Body of pancreas (tissue), 4 donors: Measurements from ENCODE around the gene PLA2G4D.

Source experiments
- CTCF ChIP-seq, 7 experiments: fragments of 450-650 bp in 4 of 7; fragments of 200-600 bp in 3 of 7; sonication (generic) in 3 of 7; IDR thresholded peaks; one replicate each; pipeline ENCODE4 v1.5.1; 2016 to 2019; ENCODE audit warnings: antibody characterized with exemption in 7 of 7
- POLR2A ChIP-seq, 3 donors: fragments of 450-650 bp; IDR thresholded peaks; one replicate each; pipeline ENCODE4 v1.6.1; 2016; ENCODE audit warnings: antibody characterized with exemption in 3 of 3, mild to moderate bottlenecking in 2 of 3

GRCh38 chr15:42072141-42072685 is 22.1 kb downstream of the PLA2G4D start:
- TF ChIP-seq CTCF (IDR thresholded peaks at IDR 0.05): no peak
- TF ChIP-seq POLR2A (IDR thresholded peaks at IDR 0.05): no peak
